Activated T-cell treated with anti-CD3 and anti-CD28 coated beads for 1 hour (primary cell): ENCODE data around the gene EML1.
A peak's percentile ranks its signal among the peaks of the same experiment; 100 is the strongest.

ENCODE experiments used
- DNase-seq: peaks from one replicate; pipeline ENCODE4 v3.0.0-alpha.2; 2020; ENCODE audit warnings: low read depth

Gene EML1

GRCh38 chr14:99968191-99968920 is 175.1 kb downstream of the EML1 start:
- DNase-seq, result no peak

- DNase-seq, result no peak
Observed at GRCh38 chr14:99968941-99969340, 175.7 kb downstream of the EML1 start.

GRCh38 chr14:99969673-99970322 is 176.6 kb downstream of the EML1 start:
- DNase-seq, result no peak

- peak; percentile 80 for DNase-seq
Observed at GRCh38 chr14:99971087-99971940, 178.1 kb downstream of the EML1 start.

GRCh38 chr14:99971941-99972747 is 178.9 kb downstream of the EML1 start:
- DNase-seq, result peak; percentile 4

GRCh38 chr14:99972748-99973466 is 179.7 kb downstream of the EML1 start:
- no peak for DNase-seq

GRCh38 chr14:99975190-99975589 is 182.0 kb downstream of the EML1 start:
- no peak for DNase-seq

GRCh38 chr14:99976021-99976420 is 182.8 kb downstream of the EML1 start:
- no peak for DNase-seq

GRCh38 chr14:99976681-99977080 is 183.5 kb downstream of the EML1 start:
- no peak for DNase-seq

GRCh38 chr14:99980299-99980698 is 187.1 kb downstream of the EML1 start:
- DNase-seq, result no peak

GRCh38 chr14:99981806-99982205 is 188.6 kb downstream of the EML1 start:
- DNase-seq, result no peak

- peak; percentile 53 for DNase-seq
Observed at GRCh38 chr14:99982537-99983250, 189.5 kb downstream of the EML1 start.

GRCh38 chr14:99983251-99984015 is 190.2 kb downstream of the EML1 start:
- DNase-seq, result no peak

GRCh38 chr14:99984036-99984435 is 190.8 kb downstream of the EML1 start:
- DNase-seq, result no peak

GRCh38 chr14:99986396-99986795 is 193.2 kb downstream of the EML1 start:
- no peak for DNase-seq

GRCh38 chr14:99989032-99989431 is 195.8 kb downstream of the EML1 start:
- DNase-seq, result no peak

GRCh38 chr14:99990268-99991170 is 197.3 kb downstream of the EML1 start:
- no peak for DNase-seq

GRCh38 chr14:99991331-99991730 is 198.1 kb downstream of the EML1 start:
- no peak for DNase-seq
